Epithelial cell of esophagus (primary cell): Measurements from ENCODE around the gene OOSP3.

Experiments used
- DNase-seq: peaks from one replicate; pipeline ENCODE4 v3.0.0; 2010; ENCODE audit warnings: low read depth
- H3K4me3 ChIP-seq: 2 replicates; pipeline ENCODE4 v1.5.1; 2011; ENCODE audit warnings: mild to moderate bottlenecking, low read length, control low read depth
- CTCF ChIP-seq: IDR thresholded peaks from 2 replicates; pipeline ENCODE4 v1.5.1; 2011; ENCODE audit warnings: low read depth, mild to moderate bottlenecking, low read length, control low read depth, inconsistent platforms; ENCODE audit not compliant: insufficient read depth; ENCODE audit errors: missing control alignments

OOSP3 gene

DNA sequence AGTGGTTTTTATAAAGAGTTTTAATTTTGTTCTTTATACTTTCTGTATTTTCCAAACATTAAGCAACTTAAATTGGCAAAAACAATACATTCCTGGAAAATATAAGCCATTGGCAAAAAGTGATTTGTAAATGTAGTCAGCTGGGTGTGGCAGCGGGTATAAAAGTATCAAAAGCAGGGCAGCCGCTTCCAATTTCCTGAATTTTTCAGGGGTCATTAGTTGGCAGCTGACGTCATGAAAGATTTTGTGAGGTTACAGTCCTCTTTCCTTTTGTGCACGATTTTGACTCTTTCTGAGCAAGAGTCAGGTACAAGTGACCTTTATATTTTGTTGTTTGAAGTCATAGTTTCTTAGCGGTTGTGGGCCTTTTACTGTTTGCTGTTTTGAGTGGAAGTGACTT is at the start of gene OOSP3:
Gene OOSP3 (plus strand): TSS at position 208 of the 400 bp plus-strand sequence. CDS start 27 bp downstream, at position 235.
- no peak within 1 kb of the TSS for H3K4me3 ChIP-seq
- TF ChIP-seq CTCF, result no peak
- no peak for DNase-seq

GRCh38 chr11:59829358-59829757 is 49.2 kb upstream of the OOSP3 start:
- TF ChIP-seq CTCF, result no peak
- no peak for DNase-seq
- H3K4me3 ChIP-seq, result no peak overlapping the region

DNA sequence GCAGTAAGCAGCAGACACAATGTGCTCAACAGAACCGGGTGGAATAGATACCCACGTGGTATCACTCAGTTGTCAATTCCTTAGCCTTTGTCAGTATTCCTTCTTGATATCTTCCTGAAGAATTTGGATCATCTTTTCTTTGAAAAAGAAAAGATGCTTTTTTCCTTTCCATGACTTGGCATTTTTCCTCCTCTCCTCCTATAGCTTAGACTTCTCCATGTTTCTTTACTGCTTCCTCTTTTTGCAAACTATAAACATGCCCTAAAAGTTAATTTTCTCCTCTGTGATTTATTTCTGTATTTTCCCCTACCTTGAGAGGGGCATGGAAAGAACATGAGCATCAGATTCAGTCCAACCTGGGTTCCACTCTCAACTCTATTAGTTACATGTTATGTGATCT is 45.0 kb upstream of the OOSP3 start:
- DNase-seq, result no peak
- H3K4me3 ChIP-seq, result no peak overlapping the region
- no peak for TF ChIP-seq CTCF

GRCh38 chr11:59839615-59840014 is 39.0 kb upstream of the OOSP3 start:
- no peak for DNase-seq
- no peak for TF ChIP-seq CTCF
- H3K4me3 ChIP-seq, result no peak overlapping the region

DNA sequence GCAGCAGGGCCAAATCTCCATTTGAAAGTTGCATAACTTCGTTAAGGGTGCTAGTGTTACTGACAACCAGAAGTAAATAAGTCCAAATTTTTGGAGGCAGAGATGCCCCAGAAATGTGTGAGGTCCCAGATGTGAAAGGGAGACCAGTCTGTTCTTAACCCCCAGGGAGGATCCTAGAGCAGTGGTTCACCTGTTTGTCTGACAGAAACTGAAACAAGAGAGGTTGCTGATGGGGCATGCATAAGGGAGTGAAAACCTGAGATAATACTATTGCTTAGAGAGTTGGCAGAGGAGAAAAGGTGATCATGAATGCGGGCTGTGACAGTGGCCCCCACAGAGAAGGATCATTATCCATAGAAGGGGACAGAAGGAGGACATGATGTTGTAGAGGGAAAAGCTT is 37.1 kb upstream of the OOSP3 start:
- no peak for TF ChIP-seq CTCF
- H3K4me3 ChIP-seq, result no peak overlapping the region
- DNase-seq, result no peak

DNA sequence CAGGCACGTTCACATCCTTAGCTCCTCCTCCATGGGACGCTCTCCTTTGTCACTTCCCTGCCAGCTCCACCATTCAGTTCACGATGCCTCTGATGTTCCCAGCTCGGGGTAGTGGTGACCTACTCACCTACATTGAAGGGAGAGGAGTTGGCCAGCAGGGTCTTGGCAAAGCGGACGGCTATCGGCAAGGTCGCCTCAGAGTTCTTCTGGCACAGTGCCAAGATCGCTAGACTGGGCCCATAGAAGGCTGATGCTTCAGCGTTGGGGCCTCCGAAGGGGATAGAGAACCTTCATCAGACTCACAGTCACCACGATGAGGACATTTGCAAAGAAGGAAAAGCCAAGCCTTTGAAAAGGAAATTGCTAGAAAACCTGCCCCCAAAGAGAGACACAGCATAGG is 36.3 kb upstream of the OOSP3 start:
- H3K4me3 ChIP-seq, result no peak overlapping the region
- TF ChIP-seq CTCF, result no peak
- DNase-seq, result no peak

GRCh38 chr11:59845399-59845798 is 33.2 kb upstream of the OOSP3 start, which contains the start of gene CBLIF:
TSS of gene CBLIF (minus strand) at chr11:59845499. CDS start at chr11:59845453, 46 bp downstream.
- no peak for TF ChIP-seq CTCF

More at GRCh38 chr11:59845399-59845798, 33.2 kb upstream of the OOSP3 start, which contains the start of gene CBLIF:
- DNase-seq, result no peak
- H3K4me3 ChIP-seq, result no peak within 1 kb of the TSS
